HEK293 (cell line): ENCODE data around the gene ACVR2A.

Experiments
- BCL11A ChIP-seq: fragments of 450-650 bp; formaldehyde crosslinking; IDR thresholded peaks from 2 replicates; pipeline ENCODE4 v1.5.1; 2016; ENCODE audit warnings: low read depth, missing biosample characterization, missing genetic modification characterization
- ZIC2 ChIP-seq: fragments of 450-650 bp; formaldehyde crosslinking; IDR thresholded peaks from 2 replicates; pipeline ENCODE4 v1.5.1; 2016; ENCODE audit warnings: missing biosample characterization, missing genetic modification characterization
- ZNF274 ChIP-seq, 2 experiments: fragments of 200-500 bp in 1 of 2; fragments of 450-650 bp in 1 of 2; sonication (Bioruptor generic) in 1 of 2; formaldehyde crosslinking in 1 of 2; IDR thresholded peaks; 2 replicates each; pipeline versions ENCODE4 v1.5.1 to v1.6.1; 2014 to 2016; ENCODE audit warnings: borderline replicate concordance in 1 of 2, inconsistent platforms in 1 of 2, low read length in 1 of 2, missing biosample characterization in 1 of 2, missing genetic modification characterization in 1 of 2
- ZNF626 ChIP-seq: fragments of 450-650 bp; sonication (Bioruptor Pico); formaldehyde crosslinking; IDR thresholded peaks from 2 replicates; pipeline ENCODE4 v1.5.1; 2018; ENCODE audit warnings: missing biosample characterization, missing genetic modification characterization, inconsistent platforms

DNA sequence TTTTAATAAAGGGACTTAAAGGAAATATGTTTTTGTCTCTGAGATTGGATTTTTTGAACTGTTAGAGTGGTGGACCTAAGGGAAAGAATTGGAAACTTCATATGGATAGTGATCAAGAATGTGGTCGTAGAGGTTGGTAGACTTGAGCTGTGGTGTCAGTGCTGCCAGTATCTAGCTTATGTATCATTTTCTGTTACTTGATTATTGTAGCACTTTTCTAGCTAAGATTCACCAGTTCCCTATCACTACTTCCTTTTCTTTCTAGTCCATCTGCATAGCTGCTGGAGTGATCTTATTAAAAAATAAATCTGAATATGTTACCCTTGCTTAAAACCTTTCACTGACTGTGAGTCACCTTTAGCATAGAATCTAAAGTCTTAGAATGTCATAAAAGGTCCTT, 6.0 kb downstream of the ACVR2A start:
- no peak for TF ChIP-seq ZIC2 (tag by site-specific recombination)
- no peak for TF ChIP-seq ZNF626 (tag by site-specific recombination)
- TF ChIP-seq ZNF274 (IDR thresholded peaks at IDR 0.05; ENCODE audit: low read length) = no peak
- no peak for TF ChIP-seq ZNF274 (tag by site-specific recombination; IDR thresholded peaks at IDR 0.05; ENCODE audit: borderline replicate concordance)
- no peak for TF ChIP-seq BCL11A
